Measurements from ENCODE around the gene SLC4A8.
"Not testable (repeated sequence)": the region's sequence is repeated elsewhere in the genome, so short reads cannot be mapped to it uniquely, and the experiment has no call there.

SLC4A8 gene

DNA sequence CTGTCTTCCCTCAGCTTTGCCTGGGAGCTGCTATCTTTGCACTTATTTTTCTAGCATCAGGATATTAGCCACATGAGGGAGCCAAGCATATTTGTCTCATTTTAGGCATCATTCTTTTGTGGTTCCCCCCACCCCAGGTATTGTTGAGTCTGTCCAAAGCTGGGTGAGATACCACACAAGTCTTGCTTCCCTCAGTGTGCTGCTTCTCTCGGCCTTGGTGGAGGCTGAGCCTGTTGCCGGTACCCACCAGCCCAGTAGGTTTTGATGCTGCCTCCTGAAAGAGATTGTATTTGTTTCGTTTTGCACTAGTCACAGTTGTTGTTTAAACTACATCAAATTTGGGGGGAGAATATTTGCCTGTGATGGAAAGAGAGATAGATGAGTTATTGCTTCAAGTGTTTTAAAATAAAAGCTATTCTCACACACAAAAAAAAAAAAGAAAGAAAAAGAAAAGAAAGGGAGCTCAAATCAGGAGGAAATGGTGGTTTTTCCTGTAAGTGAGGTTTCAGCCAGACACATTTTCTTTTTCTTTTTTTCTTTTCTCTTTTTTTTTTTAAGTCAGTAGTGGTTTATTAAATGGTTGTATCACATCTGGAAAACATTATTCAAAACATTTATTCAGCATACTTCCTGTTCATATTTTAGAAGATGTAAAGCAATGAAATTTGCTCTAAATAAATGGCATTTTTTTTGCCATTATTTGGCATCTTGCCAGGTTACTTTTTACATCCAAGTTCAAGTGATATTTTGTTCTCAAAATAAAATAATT, 58.5 kb downstream of the SLC4A8 start:
- no peak for DNase-seq

DNA sequence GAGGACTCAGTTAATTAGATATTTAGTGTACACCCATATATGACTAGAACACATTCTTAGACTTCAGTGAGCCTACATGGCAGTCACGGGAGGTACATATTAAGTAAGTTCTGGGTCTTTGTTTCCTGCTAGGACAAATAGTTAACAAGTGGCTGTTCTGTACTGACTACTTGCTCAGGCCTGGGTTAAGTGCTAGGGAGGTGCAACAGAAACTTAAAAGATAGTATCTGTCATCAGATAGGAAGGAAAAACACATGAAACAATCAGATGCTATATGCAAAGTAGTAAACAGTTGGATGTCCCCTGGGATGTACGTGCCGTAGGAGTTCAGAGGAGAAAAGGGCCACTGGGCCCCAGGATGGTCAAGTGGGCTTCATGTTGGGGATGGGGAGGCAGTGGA, 59.5 kb downstream of the SLC4A8 start:
- DNase-seq = no peak

DNA sequence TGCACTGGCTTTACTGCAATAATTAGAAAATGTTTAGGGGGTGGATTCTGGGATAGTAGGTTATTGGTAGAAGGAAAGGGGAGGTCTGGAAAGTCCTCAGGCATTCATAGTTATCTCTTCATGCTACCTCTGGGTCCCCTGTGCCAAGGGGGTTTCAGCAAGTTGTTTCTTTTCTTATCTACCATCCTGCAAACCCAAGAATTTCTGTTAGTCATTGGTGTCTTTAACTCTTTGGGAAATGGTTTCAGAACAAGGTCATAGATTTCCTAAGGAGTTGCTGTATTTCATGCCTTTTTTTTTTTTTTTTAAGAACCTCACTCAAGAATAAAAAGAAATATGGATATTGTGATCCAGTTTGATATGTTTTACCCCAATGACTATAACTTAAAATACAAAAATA, 63.6 kb downstream of the SLC4A8 start:
- no peak for DNase-seq

DNA sequence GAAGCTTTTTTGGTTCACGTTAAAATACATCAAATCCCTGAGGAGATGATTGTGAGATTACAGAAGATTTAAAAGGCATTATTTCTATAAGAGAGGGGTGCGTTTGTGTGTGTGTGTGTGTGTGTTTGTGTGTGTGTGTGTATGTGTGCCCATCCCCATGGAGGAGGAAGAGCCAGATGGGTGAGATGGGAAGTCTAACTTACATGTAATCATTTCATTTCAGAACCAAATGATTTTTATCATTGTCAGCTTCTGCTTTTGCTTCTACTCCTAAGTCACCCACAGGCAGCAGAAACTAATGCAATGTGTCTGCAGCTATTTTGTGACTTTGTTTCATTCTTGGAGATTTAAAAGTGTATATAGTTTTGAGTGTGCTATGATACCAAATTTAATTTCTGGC, 68.7 kb downstream of the SLC4A8 start:
- no peak for DNase-seq

DNA sequence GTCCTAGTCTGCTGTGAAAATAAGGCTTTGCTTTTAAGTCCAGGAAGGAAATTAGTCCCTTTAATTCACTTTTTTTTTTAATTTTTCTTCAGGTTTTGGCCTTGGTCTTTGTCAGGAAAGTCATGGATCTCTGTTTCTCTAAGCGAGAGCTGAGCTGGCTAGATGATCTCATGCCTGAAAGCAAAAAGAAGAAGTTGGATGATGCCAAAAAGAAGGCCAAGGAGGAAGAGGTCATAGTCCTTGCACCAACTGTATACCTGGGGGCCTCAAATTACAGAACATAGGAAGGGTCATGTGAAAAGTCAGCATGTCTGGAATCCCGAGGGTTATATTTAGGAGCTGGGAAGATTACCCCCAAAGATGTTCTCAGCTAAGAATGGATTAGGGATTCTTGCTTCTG, 72.3 kb downstream of the SLC4A8 start:
- DNase-seq = no peak

DNA sequence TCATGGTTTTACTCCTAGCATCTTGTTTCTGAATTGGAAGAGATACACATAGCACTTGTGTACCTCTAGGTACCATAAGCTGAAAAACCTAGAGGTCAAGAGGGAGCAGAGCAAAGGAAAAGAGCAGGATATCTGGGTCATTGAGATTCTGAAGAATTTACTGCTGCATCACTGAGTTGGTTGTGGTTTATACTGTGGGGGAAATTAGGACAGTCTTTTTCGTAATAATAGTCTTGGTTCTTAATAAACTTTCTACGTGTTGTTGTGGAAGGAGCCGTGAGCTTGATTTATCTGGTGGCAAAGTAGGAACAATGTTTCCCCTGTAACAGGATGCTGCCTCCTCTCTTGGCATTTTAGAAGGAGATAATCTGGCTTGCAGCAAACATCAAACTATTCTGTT, 80.2 kb downstream of the SLC4A8 start:
- DNase-seq = no peak

DNA sequence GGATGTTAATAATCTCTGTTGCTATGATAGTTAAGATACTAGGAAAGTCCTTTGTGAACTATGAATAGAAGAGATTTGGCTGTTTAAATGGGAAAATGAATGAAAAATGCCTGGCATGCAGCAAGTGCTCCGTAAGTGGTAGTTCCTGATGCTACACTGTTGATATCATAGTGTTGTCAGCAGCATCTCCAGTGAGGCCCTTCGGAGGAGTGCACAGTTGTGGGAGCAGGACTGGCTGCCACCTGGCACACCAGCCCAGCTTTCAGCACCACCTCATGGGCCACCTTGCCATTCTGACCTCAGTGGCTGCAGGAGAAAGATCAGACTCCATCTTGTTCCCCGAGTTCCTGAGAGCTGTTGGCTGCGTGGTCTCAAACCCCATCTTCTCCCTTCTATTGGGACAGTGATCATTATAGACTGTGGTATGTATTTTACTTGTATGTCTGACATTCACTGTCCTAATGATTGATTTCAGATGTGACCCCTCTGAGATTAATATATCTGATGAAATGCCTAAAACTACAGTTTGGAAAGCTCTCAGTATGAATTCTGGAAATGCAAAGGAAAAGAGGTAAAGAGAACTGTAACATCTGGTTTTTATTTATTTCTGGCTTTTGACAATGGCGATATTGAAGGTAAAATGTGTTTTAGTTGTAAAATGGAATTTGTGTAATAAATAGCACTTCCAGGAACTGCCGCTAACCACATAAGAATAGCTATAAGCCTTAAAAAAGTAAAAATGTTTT, 80.9 kb downstream of the SLC4A8 start:
- DNase-seq = no peak

DNA sequence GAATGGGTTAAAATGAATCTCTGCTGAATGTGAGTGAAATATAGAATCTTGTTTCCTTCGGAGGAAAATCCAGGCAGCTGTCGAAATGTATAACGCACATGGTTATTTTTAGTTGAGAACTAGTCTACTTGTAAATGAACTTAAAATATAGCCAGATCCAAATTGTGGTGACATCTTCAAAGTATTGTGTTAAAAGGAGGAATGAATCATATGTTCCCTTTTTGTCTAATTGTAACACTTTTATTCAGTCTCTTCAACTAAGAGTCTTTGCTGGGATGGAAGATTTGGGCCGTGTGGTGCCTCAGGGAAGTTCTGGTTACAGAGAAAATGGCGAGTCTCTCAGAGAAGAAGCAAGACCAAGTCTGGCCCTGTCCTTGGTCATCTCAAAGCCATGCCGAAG, 82.5 kb downstream of the SLC4A8 start:
- DNase-seq = no peak

DNA sequence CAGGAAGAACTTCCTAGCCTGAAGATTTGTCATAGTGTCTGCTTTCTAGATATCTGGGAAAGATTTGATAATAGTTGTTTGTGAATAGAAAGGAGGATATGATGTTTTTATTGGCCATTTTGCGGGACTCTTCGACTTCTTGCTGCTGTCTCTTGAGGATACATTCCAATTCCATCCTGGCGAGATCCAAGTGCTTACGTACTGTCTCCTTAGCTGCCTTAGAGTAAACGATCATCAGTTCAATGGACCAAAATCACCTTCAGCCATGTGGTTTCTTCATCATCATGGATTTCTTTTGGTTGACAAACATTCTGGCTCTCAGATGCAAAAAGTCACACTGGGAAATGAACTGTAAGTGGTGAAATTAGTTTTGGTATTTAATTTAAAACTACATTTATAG, 83.7 kb downstream of the SLC4A8 start:
- no peak for DNase-seq

DNA sequence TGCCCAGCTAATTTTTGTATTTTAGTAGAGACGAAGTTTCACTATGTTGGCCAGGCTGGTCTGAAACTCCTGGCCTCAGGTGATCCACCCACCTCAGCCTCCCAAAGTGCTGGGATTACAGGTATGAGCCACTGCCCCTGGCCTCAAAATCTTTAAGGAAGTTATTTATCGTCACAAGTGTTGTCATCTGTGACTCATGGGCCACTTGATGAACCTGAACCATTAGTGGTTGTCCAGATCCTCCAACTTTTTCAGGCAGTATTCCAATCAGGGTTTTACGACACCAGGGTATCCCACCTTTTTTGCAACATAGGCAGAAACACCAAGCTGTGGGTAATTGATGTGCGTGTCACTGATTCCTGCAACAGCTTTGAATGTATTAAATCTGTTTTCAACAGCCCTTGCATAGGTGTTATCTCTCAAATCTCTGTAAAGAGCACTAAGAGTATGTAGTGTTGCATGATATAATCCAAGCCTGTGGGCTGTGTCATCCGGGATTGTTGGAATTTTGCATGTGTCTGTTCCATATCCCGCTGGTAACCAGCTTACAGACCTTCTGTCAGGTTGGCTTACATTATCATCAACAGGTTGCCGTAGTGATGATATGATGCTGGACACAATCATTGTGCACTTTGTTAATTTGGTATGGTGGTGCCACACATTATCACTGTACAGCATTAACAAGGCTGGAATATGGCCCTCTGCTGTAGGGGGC, 87.1 kb downstream of the SLC4A8 start:
- no peak for DNase-seq

DNA sequence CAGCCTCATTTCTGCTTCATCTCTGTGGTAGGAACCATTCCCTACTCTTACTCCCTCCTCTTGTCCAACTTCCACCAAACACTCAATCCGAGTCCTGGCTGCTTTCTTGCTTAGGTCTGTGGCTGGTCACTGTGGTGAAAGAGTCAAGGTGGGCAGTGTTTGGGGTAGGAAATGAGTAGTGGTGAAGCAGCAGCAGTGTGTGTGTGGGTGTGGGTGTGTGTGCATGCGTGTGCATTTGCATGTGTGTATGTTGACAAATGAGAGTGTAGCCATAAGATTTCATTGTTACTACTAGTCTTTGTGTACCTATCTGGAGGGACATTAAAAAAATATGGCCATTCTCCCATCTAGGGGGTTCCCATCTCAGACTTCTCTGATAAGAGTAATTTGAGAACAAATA, 87.8 kb downstream of the SLC4A8 start:
- DNase-seq = no peak

DNA sequence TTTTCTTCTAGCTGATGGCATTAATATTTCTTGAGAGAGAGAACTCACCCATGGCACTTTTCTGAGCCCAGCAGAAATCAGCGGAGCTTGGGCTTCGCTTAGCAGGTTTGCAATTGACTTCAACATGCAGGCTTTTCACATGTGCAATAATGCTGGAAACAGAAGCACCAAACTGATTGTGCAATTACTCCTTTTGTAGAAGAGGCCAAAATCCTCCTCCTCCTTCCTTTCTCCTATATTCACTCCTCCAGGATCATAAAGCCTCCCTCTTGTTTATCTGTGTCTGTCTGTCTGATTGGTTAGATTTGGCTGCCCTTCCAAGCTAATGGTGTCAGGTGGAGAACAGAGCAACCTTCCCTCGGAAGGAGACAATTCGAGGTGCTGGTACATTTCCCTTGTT, 90.4 kb downstream of the SLC4A8 start:
- not testable (repeated sequence) for DNase-seq

DNA sequence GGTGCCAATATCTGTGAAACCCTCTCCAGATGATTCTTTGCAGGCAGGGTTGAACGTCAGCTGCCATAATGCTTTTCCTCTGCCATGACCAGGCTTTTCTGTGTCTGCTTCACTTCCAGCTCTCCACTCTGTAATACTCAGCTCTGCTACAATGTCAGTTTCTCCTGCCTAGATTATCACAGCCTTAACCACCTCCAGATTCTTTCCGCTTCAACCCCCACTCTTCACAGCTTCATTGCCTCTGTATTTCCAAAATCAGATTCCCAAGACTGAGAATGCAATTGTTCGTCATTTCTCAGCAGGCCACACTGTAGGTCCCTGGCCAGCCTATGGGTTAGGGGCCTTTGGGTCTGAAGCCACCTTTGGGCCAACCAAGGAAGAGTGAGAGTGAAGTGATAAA, 92.7 kb downstream of the SLC4A8 start:
- DNase-seq = no peak

DNA sequence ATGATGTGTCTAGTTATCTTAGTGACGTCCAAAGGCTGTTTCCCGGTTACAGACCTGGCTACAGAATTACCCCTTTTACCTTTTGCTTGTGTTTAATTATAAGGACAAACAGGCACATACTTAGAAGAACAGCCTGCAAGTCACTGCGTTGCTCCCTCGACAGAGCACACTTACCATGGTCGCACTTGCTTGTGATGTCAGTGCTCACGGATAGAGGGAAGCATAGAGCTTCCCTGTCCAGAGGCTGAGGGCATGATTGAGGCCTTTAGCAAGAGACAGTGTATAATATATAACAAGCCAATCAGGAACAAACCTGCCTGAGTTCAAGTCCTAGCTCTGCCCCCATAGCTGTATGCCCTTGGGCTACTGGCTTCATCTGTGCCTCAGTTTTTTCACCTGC, 93.2 kb downstream of the SLC4A8 start:
- DNase-seq = no peak

DNA sequence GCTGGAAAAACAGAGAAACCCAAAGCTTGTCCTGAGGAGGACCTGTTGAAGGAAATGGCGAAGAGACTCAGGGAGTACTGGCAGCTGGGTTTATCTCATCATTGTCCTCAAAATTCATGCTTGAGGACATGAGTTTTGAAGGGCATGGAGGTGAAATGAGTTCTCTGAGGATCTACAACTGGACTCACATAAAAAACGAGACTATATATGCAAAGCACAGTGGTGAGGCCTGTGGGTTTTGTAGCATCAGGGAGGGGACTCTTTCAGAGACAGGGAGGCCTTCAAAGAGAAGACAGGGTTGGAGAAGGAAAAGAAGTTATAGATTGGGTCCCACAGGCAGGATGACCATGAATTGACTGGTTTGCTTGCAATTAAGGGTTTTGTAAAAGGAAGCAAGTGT, 95.1 kb downstream of the SLC4A8 start:
- DNase-seq = no peak

DNA sequence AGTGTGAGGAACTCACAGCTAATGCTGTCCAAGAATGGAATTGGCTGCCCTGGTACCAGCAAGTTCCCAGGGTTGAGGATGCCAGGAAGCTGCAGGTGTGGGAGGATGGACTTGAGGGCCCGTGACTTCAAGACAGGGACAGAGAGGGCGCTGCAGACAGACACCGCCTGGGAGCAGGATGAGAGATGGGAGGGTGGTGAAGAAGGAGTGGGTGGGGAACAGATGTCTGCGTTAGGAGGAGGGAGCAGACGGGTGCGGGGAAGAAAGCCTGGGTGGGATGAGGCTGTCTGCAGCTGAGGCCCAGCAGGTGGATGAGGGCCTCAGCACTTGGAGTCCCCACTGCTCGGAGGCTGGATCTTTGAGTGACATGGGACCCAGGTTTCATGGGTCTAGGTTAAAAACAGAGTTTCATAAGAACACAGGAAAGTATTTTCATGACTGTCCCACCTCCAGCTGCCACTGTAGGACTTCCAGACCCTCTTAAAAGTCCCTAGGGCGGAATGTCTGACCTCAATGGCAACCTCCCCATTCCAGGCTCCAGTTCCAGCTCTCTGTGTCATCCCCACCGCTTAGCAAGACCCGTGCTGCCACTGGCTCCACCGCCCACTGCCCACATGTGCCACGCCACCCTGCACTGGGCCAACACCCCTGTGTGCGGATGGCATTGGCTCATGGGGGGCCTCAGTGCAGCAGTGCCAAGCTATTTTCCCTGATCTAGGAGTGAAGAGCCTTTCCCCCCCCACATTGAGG, 96.1 kb downstream of the SLC4A8 start:
- DNase-seq = no peak

DNA sequence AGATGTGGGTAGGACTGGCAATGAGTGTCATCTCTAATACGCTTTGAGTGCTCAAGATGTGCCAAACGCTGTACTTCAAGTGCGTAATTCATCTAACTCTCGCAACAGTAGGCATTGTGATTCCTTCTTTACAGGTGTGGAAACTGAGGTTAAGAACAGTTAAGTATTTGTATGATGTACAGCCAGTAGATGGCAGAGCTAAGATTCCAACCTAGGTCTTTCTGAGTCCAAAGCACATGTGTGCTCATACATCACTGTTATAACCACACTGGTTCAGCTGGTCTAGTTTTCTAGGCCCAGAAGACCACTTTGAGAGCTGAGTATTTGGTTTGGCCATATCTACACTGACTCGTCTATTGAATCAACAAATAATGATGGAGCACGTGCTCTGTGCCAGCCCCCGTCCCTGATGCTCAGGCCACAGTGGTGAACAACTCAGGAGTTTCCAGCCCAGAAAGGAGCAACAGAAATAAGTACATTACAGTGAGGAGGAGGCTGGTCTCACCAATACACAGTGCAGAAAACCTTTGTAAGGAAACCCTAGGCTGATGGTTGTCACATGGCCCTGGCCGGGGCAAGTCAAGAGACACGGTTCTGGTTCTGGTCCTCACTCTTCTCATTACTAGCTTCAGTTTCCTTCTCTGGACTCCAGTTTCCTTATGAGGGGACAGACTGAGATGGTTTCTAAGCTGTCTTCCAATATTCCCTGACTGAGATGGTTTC, 97.1 kb downstream of the SLC4A8 start:
- no peak for DNase-seq

DNA sequence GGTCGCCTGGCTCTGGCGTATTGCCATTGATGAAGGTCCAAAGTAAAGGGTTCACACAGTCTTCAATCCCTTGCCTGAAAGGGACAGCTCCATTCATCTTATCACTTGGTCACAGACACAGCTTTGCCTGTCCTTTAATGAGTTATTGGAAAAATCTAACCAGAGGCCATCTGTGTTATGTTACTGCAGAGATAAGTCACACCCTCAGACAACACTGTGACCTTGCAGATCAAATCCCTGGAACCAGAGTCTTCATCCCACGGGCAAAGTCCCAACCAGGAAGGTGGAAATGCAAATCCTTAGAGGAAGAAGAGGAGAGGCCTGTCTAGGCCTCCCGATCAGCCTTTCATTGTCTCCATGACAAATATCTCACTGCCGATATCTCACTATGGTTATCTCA, 98.1 kb downstream of the SLC4A8 start:
- no peak for DNase-seq

DNA sequence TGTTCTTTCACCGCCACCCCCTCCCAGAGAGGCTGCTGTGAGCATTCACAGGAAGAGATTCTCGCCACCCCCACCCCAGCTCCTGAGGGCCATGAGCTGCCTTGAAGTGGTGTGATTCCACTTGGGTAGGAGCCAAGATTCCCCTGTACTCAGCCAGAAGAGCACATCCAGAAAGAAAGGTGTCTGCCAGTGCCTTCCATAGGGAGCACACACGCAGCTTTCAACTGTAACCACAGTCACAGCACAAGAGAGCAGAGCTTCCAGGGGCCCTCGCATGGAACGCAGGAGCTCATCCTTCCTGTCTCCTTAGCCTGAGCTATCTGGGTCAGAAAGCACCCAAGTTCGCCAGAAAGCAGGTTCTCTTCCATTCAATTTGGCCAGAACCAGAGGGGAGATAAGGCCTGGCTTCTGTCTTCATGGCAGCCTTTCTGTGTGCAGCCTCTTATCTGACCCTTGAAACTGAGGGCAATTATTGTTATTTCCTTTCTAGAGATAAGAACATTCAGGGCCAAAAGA, 99.8 kb downstream of the SLC4A8 start:
- no peak for DNase-seq

DNA sequence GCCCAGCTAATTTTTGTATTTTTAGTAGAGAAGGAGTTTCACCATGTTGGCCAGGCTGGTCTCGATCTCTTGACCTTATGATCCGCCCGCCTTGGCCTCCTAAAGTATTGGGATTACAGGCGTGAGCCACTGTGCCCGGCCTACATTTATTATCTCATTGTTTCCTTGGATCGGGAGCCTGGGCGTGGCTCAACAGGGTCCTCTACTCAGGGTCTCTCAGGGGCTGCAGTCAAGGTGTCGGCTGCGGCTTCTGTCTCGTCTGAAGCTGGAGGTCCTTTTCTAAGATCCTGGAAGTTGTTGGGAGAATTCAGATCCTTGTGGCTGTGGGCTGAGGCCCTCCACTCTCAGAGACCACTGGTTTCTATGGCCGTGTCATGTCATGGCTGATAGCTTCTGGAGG, 100.9 kb downstream of the SLC4A8 start:
- no peak for DNase-seq

DNA sequence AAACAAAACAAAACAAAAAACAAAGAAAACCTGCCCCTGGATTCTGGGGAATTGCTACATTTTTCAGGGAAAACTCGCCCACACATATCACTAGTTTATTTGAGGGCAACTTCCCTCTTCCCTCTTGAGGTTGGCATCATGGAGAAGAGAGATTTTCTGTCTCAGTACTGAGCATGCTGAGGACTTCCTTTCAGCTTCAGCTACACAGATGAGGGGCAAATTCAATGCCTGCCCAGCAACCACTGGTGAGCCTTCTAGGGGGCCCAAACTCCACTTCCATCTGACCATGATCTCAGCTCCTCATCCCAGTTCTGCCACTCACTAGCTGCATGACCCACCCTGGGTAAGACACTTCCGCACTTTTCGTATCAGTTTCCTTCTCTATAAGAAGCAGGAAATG, 103.3 kb downstream of the SLC4A8 start:
- DNase-seq = no peak
